NCI-H1694 (cell line): ENCODE measurements around the gene TCTA.

Experiments
- DNase-seq: peaks from one replicate; lab custom pipeline; 2025; lab: John Stamatoyannopoulos, UW

TCTA gene

GRCh38 chr3:49410846-49411534 lies 1.2 kb upstream of the TCTA start:
- DNase-seq = no peak

- no peak for DNase-seq
Observed at GRCh38 chr3:49411535-49411967, 672 bp upstream of the TCTA start.

- DNase-seq = no peak
Observed at GRCh38 chr3:49412632-49413337, 562 bp downstream of the TCTA start.

DNA sequence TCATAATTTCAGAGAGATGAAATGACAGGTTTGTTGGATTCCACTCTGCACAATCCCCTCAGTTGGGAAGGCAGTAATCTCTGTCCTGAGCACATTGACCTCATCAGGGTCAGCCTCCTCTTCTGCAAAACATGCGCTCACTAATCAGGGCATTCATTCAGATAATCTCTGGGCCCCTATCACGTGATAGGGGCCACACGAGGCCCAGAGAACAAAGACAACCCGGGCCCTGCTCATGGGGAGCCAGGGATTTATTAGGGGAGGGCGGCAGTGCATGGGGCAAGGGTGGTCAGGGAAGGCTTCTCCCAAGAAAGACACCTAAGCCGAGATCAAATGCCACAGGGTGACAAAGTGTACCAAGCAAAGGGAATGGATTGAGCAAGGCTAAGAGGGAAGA lies 1.1 kb downstream of the TCTA start:
- DNase-seq = no peak

DNA sequence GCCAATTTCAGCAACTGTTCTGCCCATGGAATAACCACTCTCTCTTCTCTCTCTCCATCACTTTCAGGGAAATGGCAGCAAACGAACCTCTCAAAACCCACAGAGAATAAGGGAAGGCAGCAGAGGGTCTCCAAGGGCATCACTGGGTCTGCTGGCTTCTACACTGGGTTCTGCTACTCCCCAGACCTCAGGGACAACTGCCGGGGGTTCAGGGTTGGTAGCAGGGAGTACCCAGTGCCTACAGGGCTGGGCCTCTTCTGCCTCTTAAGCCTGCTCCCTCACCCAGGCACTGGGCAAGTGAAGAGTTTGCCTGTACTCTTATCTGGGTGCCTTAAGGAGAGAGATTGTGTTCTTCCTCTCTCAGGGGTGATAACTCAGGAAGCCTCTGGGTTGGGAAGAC lies 2.5 kb downstream of the TCTA start:
- no peak for DNase-seq

GRCh38 chr3:49415931-49416601 lies 3.8 kb downstream of the TCTA start:
- no peak for DNase-seq

- DNase-seq = no peak
Observed at GRCh38 chr3:49416867-49417266, 4.6 kb downstream of the TCTA start.

- DNase-seq = no peak
Observed at GRCh38 chr3:49417516-49418120, 5.4 kb downstream of the TCTA start.

- no peak for DNase-seq
Observed at GRCh38 chr3:49421890-49422378, 9.7 kb downstream of the TCTA start.

GRCh38 chr3:49422379-49423248 lies 10.4 kb downstream of the TCTA start, which contains the start of gene AMT:
TSS of gene AMT (minus strand) at chr3:49422473. CDS start at chr3:49422450, 23 bp downstream.
- no peak for DNase-seq

- no peak for DNase-seq
Observed at GRCh38 chr3:49424816-49425215, 12.6 kb downstream of the TCTA start.

DNA sequence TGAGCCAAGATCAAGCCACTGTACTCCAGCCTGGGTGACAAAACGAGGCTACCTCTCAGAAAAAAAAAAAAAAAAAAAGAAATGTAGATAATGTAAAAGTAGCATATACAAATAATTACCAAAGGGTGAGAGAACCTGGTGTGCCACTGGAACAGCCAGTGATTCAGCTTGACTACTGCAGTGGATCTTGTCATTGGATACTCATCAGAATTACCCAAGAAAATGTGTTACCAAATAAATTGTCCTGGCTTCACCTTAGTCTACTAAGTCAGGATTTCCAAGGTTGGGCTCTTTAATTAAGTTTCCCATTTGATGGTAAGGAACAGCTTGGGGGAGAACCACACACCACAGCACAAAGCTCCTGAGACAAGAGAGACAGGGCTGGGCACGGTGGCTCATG lies 15.4 kb downstream of the TCTA start:
- DNase-seq = no peak

DNA sequence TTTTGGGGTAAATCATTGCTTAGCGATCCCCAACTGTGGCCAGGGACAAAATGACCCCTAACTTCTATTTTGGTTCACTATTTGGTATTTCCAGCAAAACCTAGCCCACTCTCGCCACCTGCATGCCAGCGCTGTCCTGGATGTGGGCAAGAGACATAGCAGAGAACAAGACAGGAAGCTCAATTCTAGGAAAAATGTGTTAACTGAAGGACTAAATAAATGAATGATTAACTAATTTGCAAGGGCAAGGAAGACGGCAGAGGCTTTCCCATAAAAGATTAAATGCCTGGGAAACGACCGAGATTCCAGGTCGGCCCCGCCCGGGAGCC lies 16.5 kb downstream of the TCTA start:
- no peak for DNase-seq

DNA sequence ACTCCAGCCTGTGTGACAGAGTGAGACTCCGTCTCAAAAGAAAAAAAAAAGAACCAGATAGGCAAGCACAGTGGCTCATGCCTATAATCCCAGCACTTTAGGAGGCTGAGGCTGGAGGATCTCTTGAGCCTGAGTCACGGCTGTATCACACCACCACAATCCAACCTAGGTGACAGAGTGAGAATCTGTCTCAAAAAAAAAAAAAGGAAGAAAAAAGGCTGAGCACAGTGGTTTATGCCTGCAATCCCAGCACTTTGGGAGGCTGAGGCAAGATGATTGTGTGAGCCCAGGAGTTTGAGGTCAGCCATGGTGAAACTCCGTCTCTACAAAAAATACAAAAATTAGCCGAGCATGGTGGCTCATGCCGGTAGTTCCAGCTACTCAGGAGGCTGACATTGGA lies 22.5 kb downstream of the TCTA start:
- DNase-seq = no peak

DNA sequence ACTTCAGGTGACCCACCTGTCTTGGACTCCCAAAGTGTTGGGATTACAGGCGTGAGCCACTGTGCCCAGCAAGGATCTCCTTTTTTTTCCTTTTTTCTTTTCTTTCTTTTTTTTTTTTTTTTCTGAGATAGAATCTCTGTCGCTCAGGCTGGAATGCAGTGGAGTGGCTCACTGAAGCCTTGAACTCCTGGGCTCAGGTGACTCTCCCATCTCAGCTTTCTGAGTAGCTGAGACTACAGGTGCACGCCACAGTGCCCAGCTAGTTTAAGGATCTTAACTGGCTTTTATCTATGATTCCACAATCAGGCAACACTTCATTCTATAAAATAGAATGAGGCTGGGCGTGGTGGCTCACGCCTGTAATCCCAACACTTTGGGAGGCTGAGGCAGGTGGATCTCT lies 33.2 kb downstream of the TCTA start:
- no peak for DNase-seq

GRCh38 chr3:49453621-49454020 lies 41.4 kb downstream of the TCTA start:
- DNase-seq = no peak

DNA sequence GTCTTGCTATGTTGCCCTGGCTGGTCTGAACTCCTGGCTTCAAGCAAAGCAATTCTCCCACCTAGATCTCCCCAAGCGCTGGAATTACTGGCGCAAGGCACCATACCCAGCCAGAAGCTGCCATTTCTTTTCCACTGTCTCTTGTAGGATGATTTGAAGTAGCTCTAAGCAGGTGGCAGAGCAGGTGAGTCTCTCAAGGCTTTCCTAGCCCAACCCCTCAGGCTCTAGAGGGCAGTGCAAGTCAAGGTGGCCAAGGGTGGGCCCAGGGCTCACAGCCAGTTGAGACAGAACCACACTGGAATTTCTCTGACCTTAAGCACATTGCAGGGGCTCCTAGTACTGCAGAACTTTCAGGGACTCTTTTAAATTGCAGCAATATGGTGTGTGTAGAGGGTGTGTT lies 42.2 kb downstream of the TCTA start:
- no peak for DNase-seq

DNA sequence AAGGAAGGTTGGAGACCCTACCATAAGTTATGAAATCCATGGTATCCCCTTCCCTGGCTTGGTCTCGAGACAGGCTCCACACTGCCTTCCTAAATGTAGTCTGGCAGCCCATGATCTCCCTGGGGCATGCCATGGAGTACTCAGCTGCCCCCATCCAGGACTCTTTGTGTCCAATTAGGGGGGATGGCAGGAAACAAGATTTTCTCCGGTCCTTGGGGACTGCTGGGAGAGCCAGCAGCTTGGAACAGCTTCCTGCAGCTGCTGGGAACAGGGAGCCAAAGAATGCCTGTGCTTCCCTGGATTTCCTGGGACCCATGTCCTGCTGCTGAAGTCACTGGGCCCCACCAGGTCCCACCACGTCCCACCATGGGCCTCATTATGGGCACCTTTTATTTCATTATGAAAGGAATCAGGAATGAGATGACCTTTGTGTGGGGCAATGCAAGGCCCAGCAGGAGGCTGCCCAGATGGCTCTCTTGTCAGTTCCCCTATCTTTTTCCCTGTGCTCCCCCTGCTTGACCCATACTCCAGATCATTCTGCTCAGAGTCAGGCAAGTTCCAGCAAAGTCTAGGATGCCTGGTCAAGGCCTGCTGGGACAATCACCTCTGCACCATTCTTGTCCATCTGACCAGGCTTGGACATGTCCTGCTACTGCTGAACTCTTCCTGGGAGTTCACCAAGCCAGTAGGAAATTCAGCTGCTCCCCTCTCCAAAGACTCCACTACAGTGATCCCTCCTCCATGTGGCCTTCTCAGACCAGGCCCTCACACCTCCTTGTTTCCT lies 42.9 kb downstream of the TCTA start:
- DNase-seq = no peak

- no peak for DNase-seq
Observed at GRCh38 chr3:49456466-49456865, 44.2 kb downstream of the TCTA start.

GRCh38 chr3:49460188-49460890 lies 48.1 kb downstream of the TCTA start:
- DNase-seq = no peak
